ENCODE data around the gene CAMSAP1. TPM values are rescaled to one million over a fixed set of nuclear protein-coding genes. Genes with fewer than 3 reads are reported as not detected.

The CAMSAP1 gene
- total and polyA plus RNA-seq, 11 donors: 10.9 to 38.3 (median 19.9) TPM

DNA sequence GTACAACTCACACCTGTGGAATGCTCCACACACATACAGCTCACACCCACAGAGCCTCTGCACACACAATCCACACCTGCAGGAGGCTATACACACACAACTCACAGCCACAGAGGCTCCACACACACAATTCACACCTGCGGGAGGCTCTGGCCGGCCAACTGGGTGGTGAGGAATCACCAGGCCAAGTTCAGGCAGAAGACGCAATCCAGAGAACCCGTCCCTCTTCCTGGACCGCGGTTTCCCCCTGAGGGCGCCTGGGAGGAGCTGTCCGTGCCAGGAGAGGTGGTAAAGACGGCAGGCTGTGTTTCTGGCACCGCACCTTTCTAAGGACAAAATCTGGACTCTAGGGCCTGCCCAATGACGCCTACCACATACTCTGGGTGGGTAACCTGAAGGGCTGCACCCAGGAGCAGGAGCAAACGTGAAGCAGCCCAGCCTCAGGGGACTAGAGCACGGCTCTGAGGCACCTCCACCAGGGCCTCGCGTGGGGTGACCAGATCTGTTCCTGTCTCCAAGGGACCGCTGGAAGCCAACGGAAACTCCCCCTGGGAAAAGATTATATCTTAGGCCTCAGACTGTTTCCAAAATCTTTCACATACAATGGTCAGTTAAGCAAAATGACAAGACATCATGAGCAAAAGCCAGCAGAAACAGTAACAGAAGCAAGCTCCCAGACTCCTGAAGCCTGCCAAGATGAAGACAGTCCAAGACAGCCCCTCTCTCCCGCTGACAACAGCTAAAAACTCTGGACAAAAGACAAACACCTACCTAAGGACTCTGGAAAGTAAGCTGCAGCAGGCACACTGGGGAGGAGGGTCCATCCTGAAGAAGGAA lies 16.9 kb downstream of the CAMSAP1 start:
- no peaks in the 10 kb centered on the region for H3K36me3 ChIP-seq
- no peaks in the 10 kb centered on the region for H3K27me3 ChIP-seq
- 38 to 67% (median 56%) methylated on average over 6 to 18 of the region's 18 CpGs for WGBS, 4 donors
- peak overlapping the region in 1 of 12 donors; percentile 10 for H3K27ac ChIP-seq
- peaks cover 15 to 78% (median 61%) of the 10 kb centered on the region in 12 donors for H3K4me1 ChIP-seq
- H3K9me3 ChIP-seq: peaks cover 0 to 7% (median 0%) of the 10 kb centered on the region in 12 donors
- intact Hi-C loops (cut with DNase I): no loop called here
- DNase-seq (no peak), ATAC-seq (no peak)
- TF ChIP-seq POLR2A (IDR thresholded peaks at IDR 0.05) (no peak), CTCF (IDR thresholded peaks at IDR 0.05) (no peak)
- H3K4me3 ChIP-seq: no peak overlapping the region

- TF ChIP-seq POLR2A (IDR thresholded peaks at IDR 0.05) (no peak), CTCF (IDR thresholded peaks at IDR 0.05) (no peak)
- peak in 1 of 4 donors; percentile 9 for ATAC-seq
- no peak for DNase-seq
- intact Hi-C loops (cut with DNase I): no loop called here
- Histone ChIP-seq H3K4me3 (no peak overlapping the region), H3K36me3 (no peaks in the 10 kb centered on the region), H3K27ac (no peak overlapping the region), H3K27me3 (no peaks in the 10 kb centered on the region), H3K4me1 (peaks cover 15 to 85% (median 68%) of the 10 kb centered on the region in 12 donors), H3K9me3 (no peaks in the 10 kb centered on the region)
- WGBS, 4 donors: 92 to 95% (median 94%) methylated on average over 17 to 19 of the region's 19 CpGs
Observed at GRCh38 chr9:135889564-135890189, 17.7 kb downstream of the CAMSAP1 start.

DNA sequence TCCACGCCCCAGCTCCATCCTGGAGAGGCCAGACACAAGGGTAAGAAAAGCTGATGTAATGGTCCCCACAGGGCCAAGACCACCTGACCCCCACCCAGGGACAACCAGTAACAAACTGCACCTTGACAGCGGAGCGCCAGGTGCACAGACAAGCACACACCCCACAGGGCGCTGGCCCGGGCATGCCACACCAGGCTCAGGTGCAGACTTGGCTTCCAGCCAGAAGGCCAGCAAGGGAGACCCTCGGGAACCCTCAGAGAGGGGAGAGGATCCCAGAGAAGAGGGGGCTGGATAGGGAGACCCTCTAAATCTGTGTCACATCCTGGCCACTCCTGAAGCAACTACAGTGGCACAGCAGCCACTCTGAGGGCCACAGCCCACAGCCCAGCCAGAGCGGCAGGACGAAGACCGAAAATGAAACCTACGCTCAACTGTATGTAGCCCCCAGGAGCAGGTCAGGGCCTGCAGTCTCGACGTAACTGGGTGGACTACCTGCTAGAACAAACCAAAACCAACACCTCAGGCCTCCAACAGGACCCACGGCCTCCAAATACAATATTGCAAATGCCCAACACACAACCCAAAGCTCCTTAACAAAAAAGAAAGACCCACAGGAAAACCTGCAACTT lies 18.5 kb downstream of the CAMSAP1 start:
- ATAC-seq (no peak), DNase-seq (no peak)

More for the DNA sequence above, 18.5 kb downstream of the CAMSAP1 start:
- H3K27me3 ChIP-seq: no peaks in the 10 kb centered on the region
- H3K9me3 ChIP-seq: no peaks in the 10 kb centered on the region
- H3K36me3 ChIP-seq: no peaks in the 10 kb centered on the region
- WGBS, 4 donors: 87 to 95% (median 93%) methylated on average over 11 to 13 of the region's 13 CpGs
- peaks cover 15 to 86% (median 71%) of the 10 kb centered on the region in 12 donors for H3K4me1 ChIP-seq
- intact Hi-C loops (cut with DNase I): no loop called here
- H3K27ac ChIP-seq: no peak overlapping the region
- no peak overlapping the region for H3K4me3 ChIP-seq
- TF ChIP-seq POLR2A (IDR thresholded peaks at IDR 0.05) (no peak), CTCF (IDR thresholded peaks at IDR 0.05) (no peak)
